Peyer's patch (tissue), 4 donors: ENCODE results near the gene TPSG1.

Experiments used
- CTCF ChIP-seq, 6 experiments: fragments of 450-650 bp in 4 of 6; fragments of 200-600 bp in 2 of 6; sonication (generic) in 1 of 6; IDR thresholded peaks; one replicate each; pipeline ENCODE4 v1.5.1; 2017 to 2019; ENCODE audit warnings: antibody characterized with exemption in 6 of 6, mild to moderate bottlenecking in 3 of 6, moderate library complexity in 1 of 6
- POLR2A ChIP-seq, 2 donors: fragments of 450-650 bp; IDR thresholded peaks; one replicate each; pipeline ENCODE4 v1.5.1; 2017; ENCODE audit warnings: antibody characterized with exemption in 2 of 2, mild to moderate bottlenecking in 2 of 2, moderate library complexity in 2 of 2

GRCh38 chr16:1221628-1222552, 3.2 kb downstream of the TPSG1 start:
- no peak for TF ChIP-seq POLR2A (IDR thresholded peaks at IDR 0.05)
- TF ChIP-seq CTCF (IDR thresholded peaks at IDR 0.05): no peak
